ENCODE results near the gene SETD9. TPM values are rescaled to one million over a fixed set of nuclear protein-coding genes. Genes with fewer than 3 reads are reported as not detected.

SETD9 gene
- total and polyA plus RNA-seq, 9 of the 15 experiments (the other 6 are each of a cell fraction or from before 2014, with no cell fraction given), result 10.8 to 32.6 (median 19.8) TPM

DNA sequence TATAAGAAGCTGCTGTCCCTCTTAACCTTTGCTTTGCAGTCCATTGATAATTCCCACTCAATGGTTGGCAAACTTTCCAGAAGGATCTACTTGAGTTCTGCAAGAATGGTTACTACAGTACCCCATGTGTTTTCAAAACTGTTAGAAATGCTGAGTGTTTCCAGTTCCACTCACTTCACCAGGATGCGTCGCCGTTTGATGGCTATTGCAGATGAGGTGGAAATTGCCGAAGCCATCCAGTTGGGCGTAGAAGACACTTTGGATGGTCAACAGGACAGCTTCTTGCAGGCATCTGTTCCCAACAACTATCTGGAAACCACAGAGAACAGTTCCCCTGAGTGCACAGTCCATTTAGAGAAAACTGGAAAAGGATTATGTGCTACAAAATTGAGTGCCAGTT, 27.8 kb upstream of the SETD9 start:
- Histone ChIP-seq H3K4me3 (no peak overlapping the region), H3K79me2 (ENCODE audit: control insufficient read depth, insufficient read depth, low read length) (no peaks in the 10 kb centered on the region), H4K20me1 (replicated peaks; ENCODE audit: control insufficient read depth, insufficient read depth, low read length) (no peaks in the 10 kb centered on the region), H2AFZ (ENCODE audit: low read depth, low read length) (no peak overlapping the region), H3K36me3 (ENCODE audit: control insufficient read depth, insufficient read depth, low read length) (peaks cover 77% of the 10 kb centered on the region), H3K4me1 (replicated peaks in 1 of 2; ENCODE audit: control insufficient read depth in 2 of 2, insufficient read depth in 2 of 2, low read length in 2 of 2) (no peaks in the 10 kb centered on the region; a peak in 1 of 5 replicates), H3K4me2 (ENCODE audit: insufficient read depth, low read length) (no peak overlapping the region), H3K9me1 (ENCODE audit: control insufficient read depth, insufficient read depth, low read length) (no peaks in the 10 kb centered on the region), H3K9me3 (replicated peaks; ENCODE audit: control insufficient read depth, insufficient read depth, low read depth, low read length) (no peaks in the 10 kb centered on the region), H3K27ac (ENCODE audit: extremely low read depth, low read depth, low read length) (no peak overlapping the region), H3K9ac (ENCODE audit: insufficient read depth in 1 of 2, low read depth in 2 of 2, low read length in 2 of 2) (no peak overlapping the region), H3K27me3 (ENCODE audit: control insufficient read depth in 2 of 2, insufficient read depth in 2 of 2, low read length in 2 of 2) (no peaks in the 10 kb centered on the region)
- ATAC-seq (no peak), FAIRE-seq (no peak), DNase-seq (ENCODE audit: extremely low read depth in 1 of 4, low spot score in 3 of 4) (no peak)
- BruUV-seq (replicated peaks), result no TSS peak
- intact Hi-C loops (cut with micrococcal nuclease), result no loop called here
- ChIA-PET CTCF (ENCODE audit: low intra/inter-chr PET ratio) (no interaction called here), POLR2A (no interaction called here)
- WGBS (ENCODE audit: insufficient coverage, low coverage, missing lambda C conversion rate), result 97% methylated on average over 5 of the region's 5 CpGs
- in situ Hi-C loops (cut with MboI), result no loop called here
- TF ChIP-seq CAMTA2 (CRISPR knock-in tag; conservative IDR thresholded peaks at IDR 0.05) (no peak), RUNX1 (IDR thresholded peaks at IDR 0.05; ENCODE audit: low read depth) (no peak), ZNF12 (CRISPR knock-in tag; IDR thresholded peaks at IDR 0.05) (no peak), ESRRA (IDR thresholded peaks at IDR 0.05; ENCODE audit: borderline replicate concordance, low read depth) (no peak), POLR2B (IDR thresholded peaks at IDR 0.05; ENCODE audit: low read depth, partially characterized antibody) (no peak)
- TF ChIP-seq, protein P1, sequence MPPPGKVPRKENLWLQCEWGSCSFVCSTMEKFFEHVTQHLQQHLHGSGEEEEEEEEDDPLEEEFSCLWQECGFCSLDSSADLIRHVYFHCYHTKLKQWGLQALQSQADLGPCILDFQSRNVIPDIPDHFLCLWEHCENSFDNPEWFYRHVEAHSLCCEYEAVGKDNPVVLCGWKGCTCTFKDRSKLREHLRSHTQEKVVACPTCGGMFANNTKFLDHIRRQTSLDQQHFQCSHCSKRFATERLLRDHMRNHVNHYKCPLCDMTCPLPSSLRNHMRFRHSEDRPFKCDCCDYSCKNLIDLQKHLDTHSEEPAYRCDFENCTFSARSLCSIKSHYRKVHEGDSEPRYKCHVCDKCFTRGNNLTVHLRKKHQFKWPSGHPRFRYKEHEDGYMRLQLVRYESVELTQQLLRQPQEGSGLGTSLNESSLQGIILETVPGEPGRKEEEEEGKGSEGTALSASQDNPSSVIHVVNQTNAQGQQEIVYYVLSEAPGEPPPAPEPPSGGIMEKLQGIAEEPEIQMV (tag; conservative IDR thresholded peaks at IDR 0.05; ENCODE audit: low read depth), result no peak
- TF ChIP-seq, protein P2, sequence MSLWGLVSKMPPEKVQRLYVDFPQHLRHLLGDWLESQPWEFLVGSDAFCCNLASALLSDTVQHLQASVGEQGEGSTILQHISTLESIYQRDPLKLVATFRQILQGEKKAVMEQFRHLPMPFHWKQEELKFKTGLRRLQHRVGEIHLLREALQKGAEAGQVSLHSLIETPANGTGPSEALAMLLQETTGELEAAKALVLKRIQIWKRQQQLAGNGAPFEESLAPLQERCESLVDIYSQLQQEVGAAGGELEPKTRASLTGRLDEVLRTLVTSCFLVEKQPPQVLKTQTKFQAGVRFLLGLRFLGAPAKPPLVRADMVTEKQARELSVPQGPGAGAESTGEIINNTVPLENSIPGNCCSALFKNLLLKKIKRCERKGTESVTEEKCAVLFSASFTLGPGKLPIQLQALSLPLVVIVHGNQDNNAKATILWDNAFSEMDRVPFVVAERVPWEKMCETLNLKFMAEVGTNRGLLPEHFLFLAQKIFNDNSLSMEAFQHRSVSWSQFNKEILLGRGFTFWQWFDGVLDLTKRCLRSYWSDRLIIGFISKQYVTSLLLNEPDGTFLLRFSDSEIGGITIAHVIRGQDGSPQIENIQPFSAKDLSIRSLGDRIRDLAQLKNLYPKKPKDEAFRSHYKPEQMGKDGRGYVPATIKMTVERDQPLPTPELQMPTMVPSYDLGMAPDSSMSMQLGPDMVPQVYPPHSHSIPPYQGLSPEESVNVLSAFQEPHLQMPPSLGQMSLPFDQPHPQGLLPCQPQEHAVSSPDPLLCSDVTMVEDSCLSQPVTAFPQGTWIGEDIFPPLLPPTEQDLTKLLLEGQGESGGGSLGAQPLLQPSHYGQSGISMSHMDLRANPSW (CRISPR knock-in tag; IDR thresholded peaks at IDR 0.05), result no peak
- TF ChIP-seq, protein P3, sequence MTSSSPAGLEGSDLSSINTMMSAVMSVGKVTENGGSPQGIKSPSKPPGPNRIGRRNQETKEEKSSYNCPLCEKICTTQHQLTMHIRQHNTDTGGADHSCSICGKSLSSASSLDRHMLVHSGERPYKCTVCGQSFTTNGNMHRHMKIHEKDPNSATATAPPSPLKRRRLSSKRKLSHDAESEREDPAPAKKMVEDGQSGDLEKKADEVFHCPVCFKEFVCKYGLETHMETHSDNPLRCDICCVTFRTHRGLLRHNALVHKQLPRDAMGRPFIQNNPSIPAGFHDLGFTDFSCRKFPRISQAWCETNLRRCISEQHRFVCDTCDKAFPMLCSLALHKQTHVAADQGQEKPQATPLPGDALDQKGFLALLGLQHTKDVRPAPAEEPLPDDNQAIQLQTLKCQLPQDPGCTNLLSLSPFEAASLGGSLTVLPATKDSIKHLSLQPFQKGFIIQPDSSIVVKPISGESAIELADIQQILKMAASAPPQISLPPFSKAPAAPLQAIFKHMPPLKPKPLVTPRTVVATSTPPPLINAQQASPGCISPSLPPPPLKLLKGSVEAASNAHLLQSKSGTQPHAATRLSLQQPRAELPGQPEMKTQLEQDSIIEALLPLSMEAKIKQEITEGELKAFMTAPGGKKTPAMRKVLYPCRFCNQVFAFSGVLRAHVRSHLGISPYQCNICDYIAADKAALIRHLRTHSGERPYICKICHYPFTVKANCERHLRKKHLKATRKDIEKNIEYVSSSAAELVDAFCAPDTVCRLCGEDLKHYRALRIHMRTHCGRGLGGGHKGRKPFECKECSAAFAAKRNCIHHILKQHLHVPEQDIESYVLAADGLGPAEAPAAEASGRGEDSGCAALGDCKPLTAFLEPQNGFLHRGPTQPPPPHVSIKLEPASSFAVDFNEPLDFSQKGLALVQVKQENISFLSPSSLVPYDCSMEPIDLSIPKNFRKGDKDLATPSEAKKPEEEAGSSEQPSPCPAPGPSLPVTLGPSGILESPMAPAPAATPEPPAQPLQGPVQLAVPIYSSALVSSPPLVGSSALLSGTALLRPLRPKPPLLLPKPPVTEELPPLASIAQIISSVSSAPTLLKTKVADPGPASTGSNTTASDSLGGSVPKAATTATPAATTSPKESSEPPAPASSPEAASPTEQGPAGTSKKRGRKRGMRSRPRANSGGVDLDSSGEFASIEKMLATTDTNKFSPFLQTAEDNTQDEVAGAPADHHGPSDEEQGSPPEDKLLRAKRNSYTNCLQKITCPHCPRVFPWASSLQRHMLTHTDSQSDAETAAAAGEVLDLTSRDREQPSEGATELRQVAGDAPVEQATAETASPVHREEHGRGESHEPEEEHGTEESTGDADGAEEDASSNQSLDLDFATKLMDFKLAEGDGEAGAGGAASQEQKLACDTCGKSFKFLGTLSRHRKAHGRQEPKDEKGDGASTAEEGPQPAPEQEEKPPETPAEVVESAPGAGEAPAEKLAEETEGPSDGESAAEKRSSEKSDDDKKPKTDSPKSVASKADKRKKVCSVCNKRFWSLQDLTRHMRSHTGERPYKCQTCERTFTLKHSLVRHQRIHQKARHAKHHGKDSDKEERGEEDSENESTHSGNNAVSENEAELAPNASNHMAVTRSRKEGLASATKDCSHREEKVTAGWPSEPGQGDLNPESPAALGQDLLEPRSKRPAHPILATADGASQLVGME (CRISPR knock-in tag; IDR thresholded peaks at IDR 0.05), result no peak
- TF ChIP-seq, protein P4, sequence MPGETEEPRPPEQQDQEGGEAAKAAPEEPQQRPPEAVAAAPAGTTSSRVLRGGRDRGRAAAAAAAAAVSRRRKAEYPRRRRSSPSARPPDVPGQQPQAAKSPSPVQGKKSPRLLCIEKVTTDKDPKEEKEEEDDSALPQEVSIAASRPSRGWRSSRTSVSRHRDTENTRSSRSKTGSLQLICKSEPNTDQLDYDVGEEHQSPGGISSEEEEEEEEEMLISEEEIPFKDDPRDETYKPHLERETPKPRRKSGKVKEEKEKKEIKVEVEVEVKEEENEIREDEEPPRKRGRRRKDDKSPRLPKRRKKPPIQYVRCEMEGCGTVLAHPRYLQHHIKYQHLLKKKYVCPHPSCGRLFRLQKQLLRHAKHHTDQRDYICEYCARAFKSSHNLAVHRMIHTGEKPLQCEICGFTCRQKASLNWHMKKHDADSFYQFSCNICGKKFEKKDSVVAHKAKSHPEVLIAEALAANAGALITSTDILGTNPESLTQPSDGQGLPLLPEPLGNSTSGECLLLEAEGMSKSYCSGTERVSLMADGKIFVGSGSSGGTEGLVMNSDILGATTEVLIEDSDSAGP (CRISPR knock-in tag; IDR thresholded peaks at IDR 0.05), result no peak

Data from K562 (cell line).